ENCODE measurements around the gene ZFAND2B.

DNA sequence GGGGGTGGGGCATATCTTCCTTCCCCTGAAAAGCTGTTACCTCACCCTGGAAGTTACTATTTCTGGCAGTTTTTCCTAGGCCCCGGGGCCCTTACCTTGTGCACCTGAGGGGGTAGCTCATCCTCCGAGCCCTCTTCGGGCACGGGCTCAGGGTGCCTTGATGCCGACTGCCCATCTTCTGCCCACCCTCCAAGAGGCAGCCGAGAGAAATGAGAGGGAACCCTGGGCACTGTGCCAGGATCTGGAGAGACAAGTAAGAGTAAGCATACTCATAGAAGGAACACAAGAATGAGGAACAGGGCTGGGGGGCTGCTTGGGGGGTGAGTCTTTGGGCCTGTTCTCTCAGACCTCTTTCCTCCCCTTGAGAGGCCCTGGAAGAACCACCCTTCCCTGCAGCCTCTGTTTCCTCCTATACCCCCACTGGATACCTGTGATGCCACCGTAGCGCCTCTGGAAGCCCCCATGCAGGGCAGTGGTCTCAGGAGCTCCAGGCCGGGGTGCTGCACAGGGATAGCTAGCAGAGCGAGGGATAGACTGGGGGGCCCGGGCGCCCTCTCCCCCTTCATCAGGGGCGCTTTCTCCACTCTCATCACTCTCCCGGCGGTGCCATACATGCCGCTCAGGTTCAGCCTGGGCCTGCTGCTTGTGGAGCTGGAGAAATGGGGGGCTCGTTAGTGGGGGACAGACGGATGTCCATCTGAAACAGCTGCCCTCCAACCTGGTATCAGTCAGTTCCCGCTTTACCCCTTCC is 14.2 kb downstream of the ZFAND2B start:
- TF ChIP-seq CTCF (IDR thresholded peaks at IDR 0.05): no peak
- TF ChIP-seq POLR2A (IDR thresholded peaks at IDR 0.05): no peak
